ENCODE measurements around the gene SGK1.

- TF ChIP-seq CTCF (IDR thresholded peaks at IDR 0.05; ENCODE audit: low read length) = no peak
- TF ChIP-seq EZH2 (IDR thresholded peaks at IDR 0.05; ENCODE audit: borderline replicate concordance, low read length) = no peak
These were observed 22.5 kb upstream of the SGK1 start for GRCh38 chr6:134340179-134340975.
